ENCODE measurements around the gene ESR1. TPM values are rescaled to one million over a fixed set of nuclear protein-coding genes. Genes with fewer than 3 reads are reported as not detected.

ESR1 gene
- total RNA-seq, 1 experiment from 2014 or later, result not detected

DNA sequence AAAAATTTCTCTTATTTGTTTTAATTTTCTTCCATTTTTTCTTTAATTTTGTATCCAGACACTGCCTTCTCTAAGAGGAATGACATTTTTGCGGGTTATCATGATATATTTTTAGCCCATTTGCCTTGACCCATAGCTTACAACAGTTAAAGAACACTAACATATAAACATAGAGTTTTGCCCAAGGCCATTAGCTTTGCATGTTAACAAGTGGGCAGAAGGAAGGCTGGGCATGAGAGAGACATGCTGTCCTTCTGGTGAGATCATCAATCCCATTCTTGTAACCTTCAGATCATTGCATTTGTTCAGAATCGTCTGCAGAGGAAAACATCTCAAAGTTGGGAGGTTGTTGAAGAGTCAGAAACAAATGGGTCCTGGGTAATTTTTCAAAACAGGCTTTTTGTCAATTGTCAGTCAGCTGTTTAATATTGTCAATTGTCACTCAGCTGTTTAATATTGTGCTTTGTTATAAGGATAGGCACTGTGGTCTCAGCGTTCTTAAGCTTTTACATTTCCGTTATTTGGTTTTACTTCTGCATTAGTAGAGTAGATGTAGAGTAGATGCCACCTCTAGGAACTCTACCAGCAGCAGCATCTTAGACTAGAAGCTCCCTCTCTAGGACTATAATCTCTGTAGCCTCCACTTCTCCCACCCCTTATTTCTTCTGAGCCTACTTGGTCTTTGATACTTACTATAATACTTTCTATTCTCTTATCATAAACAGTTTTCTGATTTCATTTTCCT lies 243.1 kb downstream of the ESR1 start:
- Histone ChIP-seq H2BK120ac (ENCODE audit: low read depth, low read length, poor library complexity, severe bottlenecking) (no peak overlapping the region), H3K27me3 (ENCODE audit: insufficient read depth, low read length) (no peaks in the 10 kb centered on the region), H4K20me1 (ENCODE audit: control insufficient read depth, insufficient read depth, insufficient read length) (no peaks in the 10 kb centered on the region), H3T11ph (ENCODE audit: low read length) (no peak overlapping the region), H3K79me1 (ENCODE audit: insufficient read depth, low read depth, low read length, poor library complexity, severe bottlenecking) (no peaks in the 10 kb centered on the region), H3K14ac (ENCODE audit: insufficient read depth, low read length) (no peak overlapping the region), H3K4me1 (ENCODE audit: insufficient read depth, low read length) (no peaks in the 10 kb centered on the region), H3K23me2 (ENCODE audit: insufficient read length, low read depth, low read length, poor library complexity, severe bottlenecking) (no peaks in the 10 kb centered on the region), H3K4ac (ENCODE audit: low read depth, low read length) (no peak overlapping the region), H3K27ac (ENCODE audit: insufficient read length, low read depth, low read length) (no peak overlapping the region), H2BK12ac (ENCODE audit: insufficient read length, low read depth, low read length) (no peak overlapping the region), H2AFZ (ENCODE audit: low read length) (no peak overlapping the region), H3K23ac (ENCODE audit: insufficient read length, low read depth, low read length) (no peak overlapping the region), H2AK5ac (ENCODE audit: insufficient read length, low read length) (no peak overlapping the region), H4K8ac (replicated peaks; ENCODE audit: insufficient read length, low read depth, low read length) (no peak overlapping the region), H3K9me3 (ENCODE audit: control insufficient read depth, low read depth, low read length) (no peaks in the 10 kb centered on the region), H3K4me2 (ENCODE audit: insufficient read depth, insufficient read length, low read length) (no peak overlapping the region), H3K9ac (ENCODE audit: extremely low read depth, insufficient read length, low read length) (no peak overlapping the region), H3K18ac (ENCODE audit: insufficient read length, low read depth, low read length) (no peak overlapping the region), H3K56ac (ENCODE audit: insufficient read length, low read depth, low read length) (no peak overlapping the region), H2BK5ac (ENCODE audit: insufficient read length, low read length) (no peak overlapping the region), H3K79me2 (ENCODE audit: insufficient read depth, low read length) (no peaks in the 10 kb centered on the region), H2BK20ac (ENCODE audit: low read depth, low read length, poor library complexity, severe bottlenecking) (no peak overlapping the region), H2BK15ac (ENCODE audit: low read depth, low read length) (no peak overlapping the region), H4K5ac (ENCODE audit: insufficient read length, low read depth, low read length) (no peak overlapping the region), H4K91ac (ENCODE audit: insufficient read length, low read depth, low read length) (no peak overlapping the region)
- no peak for DNase-seq
- Mint-ChIP-seq H3K27ac (no peak overlapping the region), H3K4me3 (no peak overlapping the region), H3K36me3 (ENCODE audit: insufficient read depth in 1 of 3, low read depth in 3 of 3) (no peaks in the 10 kb centered on the region), H3K9me3 (no peaks in the 10 kb centered on the region), H3K4me1 (peaks cover 3 to 6% of the 10 kb centered on the region in 2 experiments; a peak in 2 of 4 replicates), H3K27me3 (ENCODE audit: low read depth) (no peaks in the 10 kb centered on the region)
- TF ChIP-seq, protein P1, sequence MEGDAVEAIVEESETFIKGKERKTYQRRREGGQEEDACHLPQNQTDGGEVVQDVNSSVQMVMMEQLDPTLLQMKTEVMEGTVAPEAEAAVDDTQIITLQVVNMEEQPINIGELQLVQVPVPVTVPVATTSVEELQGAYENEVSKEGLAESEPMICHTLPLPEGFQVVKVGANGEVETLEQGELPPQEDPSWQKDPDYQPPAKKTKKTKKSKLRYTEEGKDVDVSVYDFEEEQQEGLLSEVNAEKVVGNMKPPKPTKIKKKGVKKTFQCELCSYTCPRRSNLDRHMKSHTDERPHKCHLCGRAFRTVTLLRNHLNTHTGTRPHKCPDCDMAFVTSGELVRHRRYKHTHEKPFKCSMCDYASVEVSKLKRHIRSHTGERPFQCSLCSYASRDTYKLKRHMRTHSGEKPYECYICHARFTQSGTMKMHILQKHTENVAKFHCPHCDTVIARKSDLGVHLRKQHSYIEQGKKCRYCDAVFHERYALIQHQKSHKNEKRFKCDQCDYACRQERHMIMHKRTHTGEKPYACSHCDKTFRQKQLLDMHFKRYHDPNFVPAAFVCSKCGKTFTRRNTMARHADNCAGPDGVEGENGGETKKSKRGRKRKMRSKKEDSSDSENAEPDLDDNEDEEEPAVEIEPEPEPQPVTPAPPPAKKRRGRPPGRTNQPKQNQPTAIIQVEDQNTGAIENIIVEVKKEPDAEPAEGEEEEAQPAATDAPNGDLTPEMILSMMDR (conservative IDR thresholded peaks at IDR 0.05), result no peak
- WGBS (ENCODE audit: extremely low coverage, insufficient read length, low lambda C conversion rate), result no CpG with 5 or more reads among the region's 4 CpGs
